PC-3 (cell line): ENCODE data around the gene SERPINA5. TPM values are rescaled to one million over a fixed set of nuclear protein-coding genes. Genes with fewer than 3 reads are reported as not detected.

ENCODE experiments used
- ATAC-seq: fragments of 200-7000 bp; cut with Tn5 transposase; 2 replicates; pipeline ENCODE4 v1.9.1; 2020; ENCODE audit warnings: mild to moderate bottlenecking, moderate library complexity
- BruUV-seq: library from RNA; stranded (reverse); fragments of 400-500 nt; replicated peaks from 2 replicates; lab custom pipeline; 2021; lab: Mats Ljungman, UMichigan
- CTCF ChIA-PET: fragments of 300-600 bp; sonication (Branson Sonifier 250); formaldehyde crosslinking; loops from one replicate; lab custom pipeline; 2022; ENCODE audit warnings: antibody characterized with exemption; lab: Charles Lee
- POLR2A ChIA-PET: fragments of 300-600 bp; sonication (Branson Sonifier 250); formaldehyde crosslinking; loops from one replicate; lab custom pipeline; 2022; ENCODE audit warnings: antibody characterized with exemption; ENCODE audit not compliant: unreplicated experiment; lab: Charles Lee
- DNase-seq: peaks from one replicate; pipeline ENCODE4 v3.0.0-alpha.2; 2015
- H2AFZ ChIP-seq: fragments of 300-600 bp; sonication (generic); 2 replicates; pipeline ENCODE4 v1.6.0; 2016; ENCODE audit warnings: antibody characterized with exemption, low read length
- H3F3A ChIP-seq: fragments of 300-600 bp; sonication (generic); one replicate; pipeline ENCODE4 v1.6.0; 2017; ENCODE audit warnings: antibody characterized with exemption, low read length, control low read depth, mild to moderate bottlenecking; ENCODE audit not compliant: unreplicated experiment
- H3K27ac ChIP-seq: fragments of 300-600 bp; sonication (generic); 2 replicates; pipeline ENCODE4 v1.5.1; 2016; ENCODE audit warnings: mild to moderate bottlenecking, low read length
- H3K27me3 ChIP-seq: fragments of 300-600 bp; sonication (generic); 2 replicates; pipeline ENCODE4 v1.6.1; 2016; ENCODE audit warnings: low read length, mixed read lengths
- H3K36me3 ChIP-seq: fragments of 300-600 bp; sonication (generic); 2 replicates; pipeline ENCODE4 v1.6.1; 2016; ENCODE audit warnings: low read depth, mixed run types, low read length, mixed read lengths
- H3K4me1 ChIP-seq: fragments of 300-600 bp; sonication (generic); 2 replicates; pipeline ENCODE4 v1.5.1; 2016; ENCODE audit warnings: low read length; ENCODE audit not compliant: insufficient read depth
- H3K4me2 ChIP-seq: fragments of 300-600 bp; sonication (generic); 2 replicates; pipeline ENCODE4 v1.6.0; 2016; ENCODE audit warnings: low read length
- H3K4me3 ChIP-seq: fragments of 300-600 bp; sonication (generic); 2 replicates; pipeline ENCODE4 v1.5.1; 2016; ENCODE audit warnings: mild to moderate bottlenecking, low read length, mixed read lengths
- H3K79me2 ChIP-seq: fragments of 300-600 bp; sonication (generic); 2 replicates; pipeline ENCODE4 v1.6.1; 2017; ENCODE audit warnings: low read length, mixed read lengths
- H3K9ac ChIP-seq: fragments of 300-600 bp; sonication (generic); 2 replicates; pipeline ENCODE4 v1.6.0; 2016; ENCODE audit warnings: mild to moderate bottlenecking, low read length
- H3K9me2 ChIP-seq: fragments of 300-600 bp; sonication (generic); replicated peaks from 2 replicates; pipeline ENCODE4 v1.6.1; 2016; ENCODE audit warnings: mixed run types, low read length, mixed read lengths
- H3K9me3 ChIP-seq: fragments of 300-600 bp; sonication (generic); 2 replicates; pipeline ENCODE4 v1.6.1; 2016; ENCODE audit warnings: low read length, mixed read lengths
- H4K20me1 ChIP-seq: fragments of 300-600 bp; sonication (generic); 2 replicates; pipeline ENCODE4 v1.6.1; 2016; ENCODE audit warnings: low read length, mixed read lengths
- CTCF ChIP-seq: fragments of 300-600 bp; sonication (generic); conservative IDR thresholded peaks from 2 replicates; pipeline ENCODE4 v1.5.1; 2017; ENCODE audit warnings: antibody characterized with exemption, low read depth, mild to moderate bottlenecking, low read length
- EZH2 ChIP-seq: fragments of 300-600 bp; sonication (generic); IDR thresholded peaks from one replicate; pipeline ENCODE4 v1.6.1; 2017; ENCODE audit warnings: antibody characterized with exemption, mild to moderate bottlenecking, low read length; ENCODE audit not compliant: unreplicated experiment
- EZH2phosphoT487 ChIP-seq: fragments of 300-600 bp; sonication (generic); IDR thresholded peaks from 2 replicates; pipeline ENCODE4 v1.6.1; 2018; ENCODE audit warnings: mild to moderate bottlenecking, antibody characterized with exemption, low read length, borderline replicate concordance
- intact Hi-C: fragments of 100-400 bp; cut with micrococcal nuclease; formaldehyde crosslinking; loops from 2 replicates; pipeline ENCODE4 v1.9.0; 2023
- total RNA-seq: library from RNA; depleted of rRNA; stranded (reverse); fragments of >200 nt; gene quantifications from 2 replicates; pipeline ENCODE4 v1.2.3, GENCODE V29; 2014

Gene SERPINA5
- total RNA-seq, 1 experiment from 2014 or later = not detected

DNA sequence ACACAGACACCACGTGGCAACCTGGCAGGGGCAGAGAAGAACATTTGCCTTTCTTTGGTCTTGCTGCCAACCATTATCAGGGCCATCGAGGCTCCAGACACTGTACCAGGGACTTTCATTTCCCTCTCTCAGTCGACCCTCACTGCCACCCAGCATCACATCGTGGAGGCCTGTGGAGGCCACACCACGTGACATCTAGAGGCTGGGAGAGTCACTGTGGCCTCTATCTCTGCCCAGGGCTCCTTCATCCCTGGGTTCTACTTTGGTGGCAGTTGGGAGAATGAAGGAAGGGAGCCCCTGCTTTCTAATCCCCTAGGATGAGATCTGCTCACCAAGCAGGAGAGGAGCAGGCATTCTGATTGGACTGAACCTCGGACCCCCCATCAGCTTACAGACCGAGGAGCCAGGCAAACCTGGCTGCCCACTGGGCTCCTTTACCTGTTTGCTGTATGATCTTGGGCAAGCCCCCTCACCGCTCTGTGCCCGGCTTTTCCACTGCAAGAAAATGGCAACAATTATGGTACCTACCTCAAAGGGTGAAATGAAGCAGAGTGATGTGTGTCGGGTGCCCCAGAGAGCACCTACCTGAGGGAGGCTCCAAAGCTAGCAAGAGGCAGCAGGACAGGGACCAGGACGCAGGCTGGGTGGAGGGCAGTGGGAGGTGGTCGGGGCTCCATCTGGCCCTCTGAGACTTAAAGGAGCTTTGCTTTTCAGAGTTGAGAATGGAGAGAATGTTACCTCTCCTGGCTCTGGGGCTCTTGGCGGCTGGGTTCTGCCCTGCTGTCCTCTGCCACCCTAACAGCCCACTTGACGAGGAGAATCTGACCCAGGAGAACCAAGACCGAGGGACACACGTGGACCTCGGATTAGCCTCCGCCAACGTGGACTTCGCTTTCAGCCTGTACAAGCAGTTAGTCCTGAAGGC is 32.8 kb downstream of the SERPINA5 start:
- ATAC-seq (no peak), DNase-seq (no peak)
- intact Hi-C loops = no loop called here
- no peak overlapping the region for H2AFZ ChIP-seq
- ChIA-PET POLR2A (no interaction called here), CTCF (no interaction called here)
- BruUV-seq = no TSS peak
- H3K4me1 ChIP-seq = no peaks in the 10 kb centered on the region
- TF ChIP-seq CTCF = no peak
- no peak overlapping the region for H3K4me2 ChIP-seq
- H3K36me3 ChIP-seq = no peaks in the 10 kb centered on the region
- no peaks in the 10 kb centered on the region for H3K79me2 ChIP-seq
- H3K9me3 ChIP-seq = peaks cover 10% of the 10 kb centered on the region; the same call in 1 of the 2 replicates
- no peaks in the 10 kb centered on the region for H3K9me2 ChIP-seq
- H3K9ac ChIP-seq = no peak overlapping the region
- H3K27me3 ChIP-seq = no peaks in the 10 kb centered on the region
- no peaks in the 10 kb centered on the region for H4K20me1 ChIP-seq
- no peak overlapping the region for H3K27ac ChIP-seq
- no peaks in the 10 kb centered on the region for H3F3A ChIP-seq
- no peak overlapping the region for H3K4me3 ChIP-seq

GRCh38 chr14:94614802-94615201 is 33.6 kb downstream of the SERPINA5 start:
- ChIA-PET CTCF (no interaction called here), POLR2A (no interaction called here)
- H3K9me2 ChIP-seq = no peaks in the 10 kb centered on the region
- no peaks in the 10 kb centered on the region for H3K27me3 ChIP-seq
- H3K4me3 ChIP-seq = no peak overlapping the region
- H3K27ac ChIP-seq = no peak overlapping the region
- no peaks in the 10 kb centered on the region for H4K20me1 ChIP-seq
- H3K4me2 ChIP-seq = no peak overlapping the region
- intact Hi-C loops = no loop called here
- H3F3A ChIP-seq = no peaks in the 10 kb centered on the region
- H2AFZ ChIP-seq = no peak overlapping the region
- no peak overlapping the region for H3K9ac ChIP-seq
- no TSS peak for BruUV-seq
- TF ChIP-seq EZH2 (no peak), CTCF (no peak), EZH2phosphoT487 (no peak)
- H3K79me2 ChIP-seq = no peaks in the 10 kb centered on the region
- ATAC-seq (no peak), DNase-seq (no peak)
- H3K36me3 ChIP-seq = no peaks in the 10 kb centered on the region
- no peaks in the 10 kb centered on the region for H3K4me1 ChIP-seq
- peaks cover 11% of the 10 kb centered on the region; the same call in 1 of the 2 replicates for H3K9me3 ChIP-seq

DNA sequence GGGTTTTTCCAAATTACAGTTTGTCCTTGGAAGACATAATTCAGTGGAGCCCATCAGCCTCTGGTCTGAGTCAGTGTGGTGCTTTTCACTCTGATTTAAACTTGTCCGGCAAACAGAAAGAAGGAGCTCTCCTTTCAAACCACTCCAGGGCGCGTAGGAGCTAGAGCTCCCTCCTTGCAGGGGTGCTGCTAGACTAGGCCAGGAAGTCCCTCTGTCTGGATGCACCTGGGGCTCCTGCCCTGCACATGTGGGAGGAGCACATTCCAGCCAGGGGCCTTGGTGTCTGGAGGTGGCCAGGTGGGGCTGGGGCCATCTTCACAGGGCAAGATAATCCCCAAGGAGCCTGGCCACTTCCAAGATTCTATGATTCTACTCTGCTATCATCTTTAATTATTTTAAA is 34.0 kb downstream of the SERPINA5 start:
- Histone ChIP-seq H3K4me2 (no peak overlapping the region), H3K27me3 (no peaks in the 10 kb centered on the region), H3F3A (no peaks in the 10 kb centered on the region), H4K20me1 (no peaks in the 10 kb centered on the region), H3K4me3 (no peak overlapping the region), H3K27ac (no peak overlapping the region), H3K36me3 (no peaks in the 10 kb centered on the region), H3K4me1 (no peaks in the 10 kb centered on the region), H3K9me2 (no peaks in the 10 kb centered on the region), H3K79me2 (no peaks in the 10 kb centered on the region), H2AFZ (no peak overlapping the region), H3K9ac (no peak overlapping the region), H3K9me3 (peaks cover 11% of the 10 kb centered on the region; the same call in 1 of the 2 replicates)
- ChIA-PET CTCF (no interaction called here), POLR2A (no interaction called here)
- TF ChIP-seq CTCF (no peak), EZH2 (no peak), EZH2phosphoT487 (no peak)
- intact Hi-C loops = no loop called here
- ATAC-seq = no peak
- DNase-seq = no peak
- BruUV-seq = no TSS peak
